K562 (cell line): Measurements from ENCODE around the gene GARIN5B. TPM values are rescaled to one million over a fixed set of nuclear protein-coding genes. Genes with fewer than 3 reads are reported as not detected.

ENCODE experiments used
- ATAC-seq: fragments of 200-7000 bp; cut with Tn5 transposase; 3 replicates; pipeline ENCODE4 v1.9.1; 2020; ENCODE audit warnings: moderate library complexity
- BruUV-seq: library from RNA; stranded (reverse); fragments of 400-500 nt; replicated peaks from 2 replicates; lab custom pipeline; 2021; lab: Mats Ljungman, UMichigan
- CTCF ChIA-PET: fragments of 300-600 bp; formaldehyde crosslinking; extraction: SDS; loops from one replicate; lab custom pipeline; 2021; ENCODE audit warnings: low intra/inter-chr PET ratio; lab: Yijun Ruan, JAX
- POLR2A ChIA-PET: fragments of 300-600, 350-650 bp; sonication (Branson Sonifier 250); formaldehyde crosslinking; extraction: SDS; loops from one replicate; lab custom pipeline; 2021; ENCODE audit warnings: antibody characterized with exemption, inconsistent platforms; lab: Yijun Ruan, JAX
- DNase-seq, 4 experiments: peaks; one replicate each; pipeline versions ENCODE4 v3.0.0 to v3.0.0-alpha.2; 2011 to 2018; ENCODE audit warnings: low spot score in 3 of 4, mixed read lengths in 3 of 4; ENCODE audit errors: extremely low read depth in 1 of 4
- FAIRE-seq: peaks from 2 replicates; lab custom pipeline; 2011; peaks lifted over from hg19 to GRCh38; lab: Jason Lieb, UNC
- H2AFZ ChIP-seq: 2 replicates; pipeline ENCODE4 v1.6.0; 2011; ENCODE audit warnings: low read depth, low read length, control low read depth, inconsistent platforms
- H3K27ac ChIP-seq: fragments of 200-600 bp; 3 replicates; pipeline ENCODE4 v1.8.0; 2011; ENCODE audit warnings: low read depth, mild to moderate bottlenecking, control low read depth, inconsistent platforms, low read length, moderate library complexity, mixed read lengths; ENCODE audit errors: extremely low read depth
- H3K27me3 ChIP-seq, 2 experiments: fragments of 300-600 bp in 1 of 2; 2 replicates in 1 of 2; 3 replicates in 1 of 2; pipeline versions ENCODE4 v1.6.0 to v1.8.0; 2011; ENCODE audit warnings: inconsistent platforms in 2 of 2, low read length in 2 of 2, mild to moderate bottlenecking in 1 of 2, mixed read lengths in 1 of 2, moderate library complexity in 1 of 2; ENCODE audit not compliant: control insufficient read depth in 2 of 2, insufficient read depth in 2 of 2
- H3K36me3 ChIP-seq: fragments of 300-600 bp; 3 replicates; pipeline ENCODE4 v1.8.0; 2011; ENCODE audit warnings: mild to moderate bottlenecking, low read length, inconsistent platforms; ENCODE audit not compliant: control insufficient read depth, insufficient read depth
- H3K4me1 ChIP-seq, 2 experiments: fragments of 200-600 bp in 1 of 2; replicated peaks in 1 of 2; 2 replicates in 1 of 2; 3 replicates in 1 of 2; pipeline versions ENCODE4 v1.5.1 to v1.8.0; 2011; ENCODE audit warnings: inconsistent platforms in 2 of 2, low read length in 2 of 2, mild to moderate bottlenecking in 1 of 2, mixed read lengths in 1 of 2, moderate library complexity in 1 of 2; ENCODE audit not compliant: control insufficient read depth in 2 of 2, insufficient read depth in 2 of 2
- H3K4me2 ChIP-seq: 2 replicates; pipeline ENCODE4 v1.6.1; 2011; ENCODE audit warnings: low read length, control low read depth, inconsistent platforms, mixed read lengths; ENCODE audit not compliant: insufficient read depth
- H3K4me3 ChIP-seq: fragments of 200-600 bp; sonication (generic), shearing (Covaris generic); 2 replicates; pipeline ENCODE4 v1.5.1; 2016; ENCODE audit warnings: control low read depth, inconsistent platforms
- H3K79me2 ChIP-seq: fragments of 200-600 bp; 3 replicates; pipeline ENCODE4 v1.8.0; 2011; ENCODE audit warnings: low read length, inconsistent platforms; ENCODE audit not compliant: control insufficient read depth, insufficient read depth
- H3K9ac ChIP-seq, 2 experiments: 2 replicates each; pipeline versions ENCODE4 v1.6.0 to v1.6.1; 2011; ENCODE audit warnings: low read depth in 2 of 2, low read length in 2 of 2, control low read depth in 1 of 2, inconsistent platforms in 1 of 2, mild to moderate bottlenecking in 1 of 2, mixed read lengths in 1 of 2; ENCODE audit not compliant: insufficient read depth in 1 of 2
- H3K9me1 ChIP-seq: one replicate; pipeline ENCODE4 v1.6.0; 2011; ENCODE audit warnings: inconsistent platforms, mild to moderate bottlenecking, low read length, moderate library complexity; ENCODE audit not compliant: control insufficient read depth, insufficient read depth
- H3K9me3 ChIP-seq: replicated peaks from 2 replicates; pipeline ENCODE4 v1.5.1; 2011; ENCODE audit warnings: low read depth, low read length, inconsistent platforms; ENCODE audit not compliant: control insufficient read depth, insufficient read depth
- H4K20me1 ChIP-seq: replicated peaks from 2 replicates; pipeline ENCODE4 v1.6.1; 2011; ENCODE audit warnings: low read length, inconsistent platforms, mixed read lengths; ENCODE audit not compliant: control insufficient read depth, insufficient read depth
- CBX5 ChIP-seq: IDR thresholded peaks from 2 replicates; pipeline ENCODE4 v1.6.1; 2014; ENCODE audit warnings: low read depth, borderline replicate concordance
- JUNB ChIP-seq: fragments of 450-650 bp; formaldehyde crosslinking; conservative IDR thresholded peaks from 2 replicates; pipeline ENCODE4 v1.4.0; 2020; ENCODE audit warnings: mild to moderate bottlenecking
- MECOM ChIP-seq: fragments of 250-450 bp; sonication (Bioruptor Pico); IDR thresholded peaks from 2 replicates; pipeline ENCODE4 v1.8.0; 2022; ENCODE audit warnings: inconsistent platforms
- MYC ChIP-seq, 2 experiments: fragments of 250-450 bp in 1 of 2; sonication (Bioruptor Pico) in 1 of 2; IDR thresholded peaks; 2 replicates each; pipeline versions ENCODE4 v1.5.1 to v1.6.1; 2012 to 2021; ENCODE audit warnings: low read depth in 2 of 2, borderline replicate concordance in 1 of 2, improper control_type of control experiment in 1 of 2, low read length in 1 of 2, mild to moderate bottlenecking in 1 of 2, moderate library complexity in 1 of 2
- POLR2AphosphoS5 ChIP-seq: IDR thresholded peaks from 2 replicates; pipeline ENCODE4 v1.6.1; 2011; ENCODE audit warnings: mild to moderate bottlenecking, low read depth, low read length, moderate library complexity; ENCODE audit not compliant: control insufficient read depth, insufficient read depth
- POLR2G ChIP-seq: fragments of 200-400 bp; formaldehyde crosslinking; IDR thresholded peaks from 2 replicates; pipeline ENCODE4 v1.6.1; 2017; ENCODE audit warnings: low read depth, mild to moderate bottlenecking, antibody characterized with exemption, low read length, moderate library complexity
- PTRF ChIP-seq: fragments of 450-650 bp; IDR thresholded peaks from 2 replicates; pipeline ENCODE4 v1.6.1; 2016; ENCODE audit warnings: mild to moderate bottlenecking, missing genetic modification characterization, missing compliant biosample characterization
- RBM34 ChIP-seq: fragments of 200-400 bp; formaldehyde crosslinking; IDR thresholded peaks from 2 replicates; pipeline ENCODE4 v1.6.1; 2018; ENCODE audit warnings: low read length, borderline replicate concordance; ENCODE audit not compliant: insufficient read depth
- ZNF121 ChIP-seq: sonication (generic); formaldehyde crosslinking; conservative IDR thresholded peaks from 2 replicates; pipeline ENCODE4 v1.8.0; 2022; ENCODE audit warnings: missing genetic modification reagents
- ZNF224 ChIP-seq: sonication (generic); formaldehyde crosslinking; IDR thresholded peaks from 2 replicates; pipeline ENCODE4 v1.8.0; 2022; ENCODE audit warnings: mild to moderate bottlenecking, missing genetic modification reagents
- ZNF282 ChIP-seq: sonication (generic); formaldehyde crosslinking; IDR thresholded peaks from 2 replicates; pipeline ENCODE4 v1.8.1; 2023; ENCODE audit warnings: missing genetic modification reagents
- ZZZ3 ChIP-seq: fragments of 450-650 bp; IDR thresholded peaks from 2 replicates; pipeline ENCODE4 v1.6.1; 2016; ENCODE audit warnings: antibody characterized with exemption, mild to moderate bottlenecking, moderate library complexity
- WGBS: fragments of 100-300 bp; shearing (Covaris generic); methylation state at CpG from one replicate; pipeline ENCODE4 v1.1.6; 2016; ENCODE audit warnings: low coverage, mixed read lengths; ENCODE audit not compliant: insufficient coverage; ENCODE audit errors: missing lambda C conversion rate; 5-methylcytosine and 5-hydroxymethylcytosine counted together
- in situ Hi-C: fragments of 300-500 bp; cut with MboI; formaldehyde crosslinking; loops from 4 replicates; pipeline ENCODE4 v1.15.0; 2018; ENCODE audit warnings: inconsistent platforms, mixed read lengths
- intact Hi-C: fragments of 100-400 bp; cut with micrococcal nuclease; formaldehyde crosslinking; loops from 2 replicates; pipeline ENCODE4 v1.14.2; 2022
- polyA plus RNA-seq, 8 experiments: library from polyadenylated mRNA; depleted of rRNA in 4 of 8; stranded (reverse) in 5 of 8; unstranded in 3 of 8; fragments of >200 nt; fragmentation: Nextera tagmentation in 2 of 8; fragmentation: Illumina TruSeq in 1 of 8; extraction: Ambion mirVana in 2 of 8; extraction: Trizol in 1 of 8; gene quantifications; 2 replicates each; pipeline versions ENCODE4 v1.2.1 to v1.2.3, GENCODE V29; 2011 to 2014; ENCODE audit warnings: inconsistent platforms in 1 of 8, missing spikeins in 1 of 8
- total RNA-seq, 7 experiments: library from RNA; depleted of rRNA in 6 of 7; stranded (reverse); fragments of >200 nt in 6 of 7; fragmentation: Illumina TruSeq in 2 of 7; extraction: Trizol in 2 of 7; gene quantifications; 2 replicates each; pipeline versions ENCODE4 v1.2.1 to v1.2.3, GENCODE V29; 2011 to 2021; ENCODE audit warnings: low replicate concordance in 1 of 7

Gene GARIN5B
- total and polyA plus RNA-seq, 9 of the 15 experiments (the other 6 are each of a cell fraction or from before 2014, with no cell fraction given) = not detected

DNA sequence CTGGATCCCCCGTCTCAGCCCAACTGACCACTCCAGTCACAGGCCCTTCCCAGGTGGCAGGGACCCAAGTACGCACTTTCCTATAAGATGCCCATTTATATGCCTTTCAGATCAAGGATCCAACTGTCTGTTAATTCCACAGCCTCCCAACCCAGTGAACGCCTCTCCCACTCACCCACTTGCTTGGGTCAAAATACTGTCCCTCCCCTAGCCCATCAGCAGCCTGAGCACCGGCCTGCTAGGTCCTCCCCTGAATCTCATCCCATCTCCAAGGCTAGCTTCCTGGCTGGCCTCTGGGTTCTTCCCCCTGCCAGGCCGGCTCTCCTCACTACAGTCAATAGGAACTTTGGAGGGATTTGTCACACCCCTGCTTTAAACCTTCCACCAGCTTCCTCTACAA, 42.6 kb upstream of the GARIN5B start (continued):
- TF ChIP-seq ZNF282 (CRISPR knock-in tag) = 0 out of 2 replicates have a peak, but pooled peaks have one; percentile 54
- no peak for TF ChIP-seq ZNF224 (CRISPR knock-in tag)
- TF ChIP-seq POLR2G = peak; percentile 42; the same call in 1 of the 2 replicates
- no peak for TF ChIP-seq CBX5
- no peak for TF ChIP-seq JUNB (CRISPR knock-in tag)
- no peak for TF ChIP-seq MYC (IDR thresholded peaks at IDR 0.05; ENCODE audit: low read depth, low read length)
- no peak for TF ChIP-seq MYC (CRISPR knock-in tag; IDR thresholded peaks at IDR 0.05; ENCODE audit: borderline replicate concordance, low read depth)
- TF ChIP-seq POLR2AphosphoS5 = peak; percentile 17; the same call in 1 of the 2 replicates
- TF ChIP-seq, all 486 proteins: peak for 9

DNA sequence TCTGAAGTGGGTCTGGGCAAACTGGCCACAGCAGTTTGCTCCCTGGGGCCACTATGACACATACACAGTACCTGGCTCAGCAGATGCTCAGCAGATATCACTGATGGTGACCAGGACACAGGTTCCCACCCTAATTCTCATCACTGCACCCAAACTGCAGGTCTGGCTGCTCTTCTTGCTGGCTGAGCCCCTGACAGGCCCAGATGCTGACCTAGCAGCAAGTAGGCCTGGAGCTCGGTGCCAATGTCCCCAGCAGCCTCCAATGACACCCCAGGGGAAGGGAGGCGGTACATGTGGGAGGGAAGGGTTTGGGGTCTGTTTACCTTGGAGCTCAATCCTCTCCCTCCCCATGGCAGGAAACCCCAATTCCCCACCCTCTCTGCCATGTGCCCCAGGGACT, 39.4 kb upstream of the GARIN5B start:
- Histone ChIP-seq H3K9me1 (peaks cover 6% of the 10 kb centered on the region), H2AFZ (no peak overlapping the region), H3K27me3 (no peaks in the 10 kb centered on the region), H3K27ac (no peak overlapping the region), H3K79me2 (peaks cover 47% of the 10 kb centered on the region), H4K20me1 (peaks cover 44% of the 10 kb centered on the region), H3K4me1 (peaks cover 12 to 39% of the 10 kb centered on the region in 2 experiments; a peak in 4 of 5 replicates), H3K9me3 (no peaks in the 10 kb centered on the region), H3K9ac (peak overlapping the region in 1 of 2 experiments; percentile 81; a peak in 2 of 4 replicates), H3K4me3 (no peak overlapping the region), H3K4me2 (no peak overlapping the region), H3K36me3 (peaks cover 61% of the 10 kb centered on the region)
- no TSS peak for BruUV-seq
- CTCF ChIA-PET = no interaction called here
- 92% methylated on average over 2 of the region's 2 CpGs for WGBS
- FAIRE-seq = no peak
- intact Hi-C loops (no loop called here), in situ Hi-C loops (no loop called here)
- POLR2A ChIA-PET = interaction anchor here (0.6 to 6.6 kb wide), 6 partner anchors 14 to 246 kb away, joined by 3 to 195 read pairs (median 4); partner anchors contain the start of genes RPL28 and TMEM238
- no peak for ATAC-seq
- DNase-seq = no peak
- TF ChIP-seq ZZZ3 (no peak), PTRF (no peak), MECOM (CRISPR knock-in tag) (no peak), ZNF121 (CRISPR knock-in tag) (peak; percentile 23; the same call in 1 of the 2 replicates), RBM34 (no peak)
